ENCODE results near the gene NOL7. TPM values are rescaled to one million over a fixed set of nuclear protein-coding genes. Genes with fewer than 3 reads are reported as not detected.

The NOL7 gene
- total and polyA plus RNA-seq, 2 experiments from 2014 or later: 97.2 to 251 TPM

- Mint-ChIP-seq H3K9me3 (no peaks in the 10 kb centered on the region), H3K4me1 (0 out of 3 replicates have a peak, but pooled peaks cover 2% of the 10 kb centered on the region)
Observed at GRCh38 chr6:13593103-13593502, 22.0 kb upstream of the NOL7 start.

GRCh38 chr6:13593720-13594119 lies 21.4 kb upstream of the NOL7 start:
- H3K4me3 Mint-ChIP-seq: no peak overlapping the region
- Histone ChIP-seq H3K4me1 (ENCODE audit: insufficient read depth) (no peaks in the 10 kb centered on the region), H3K9me2 (ENCODE audit: insufficient read depth) (no peaks in the 10 kb centered on the region), H3K36me3 (ENCODE audit: insufficient read depth) (peaks cover 14% of the 10 kb centered on the region; the same call in 1 of the 2 replicates), H3K4me2 (no peak overlapping the region), H2AFZ (no peak overlapping the region), H3F3A (replicated peaks; ENCODE audit: low read depth) (no peaks in the 10 kb centered on the region; the same call in 1 of the 2 replicates), H3K27me3 (ENCODE audit: insufficient read depth) (no peaks in the 10 kb centered on the region), H3K27ac (ENCODE audit: low read depth) (no peak overlapping the region), H4K20me1 (replicated peaks; ENCODE audit: insufficient read depth) (no peaks in the 10 kb centered on the region; the same call in 1 of the 2 replicates), H3K79me2 (replicated peaks; ENCODE audit: insufficient read depth) (no peaks in the 10 kb centered on the region), H3K4me3 (no peak overlapping the region)
- no peaks in the 10 kb centered on the region for H3K27me3 Mint-ChIP-seq (ENCODE audit: insufficient read depth, low read depth, poor library complexity)
- no peak overlapping the region for H3K27ac Mint-ChIP-seq
- peaks cover 21% of the 10 kb centered on the region for H3K36me3 Mint-ChIP-seq (ENCODE audit: low read depth)
- DNase-seq (ENCODE audit: low spot score) (no peak), ATAC-seq (no peak)
- H3K4me1 Mint-ChIP-seq: peaks cover 2% of the 10 kb centered on the region; the same call in 1 of the 3 replicates
- no peaks in the 10 kb centered on the region for H3K9me3 Mint-ChIP-seq
- TF ChIP-seq EZH2phosphoT487 (IDR thresholded peaks at IDR 0.05; ENCODE audit: unreplicated experiment) (no peak), CREB1 (CRISPR knock-in tag; IDR thresholded peaks at IDR 0.05; ENCODE audit: low read depth) (no peak), ZNF462 (CRISPR knock-in tag; IDR thresholded peaks at IDR 0.05) (no peak), NANOG (IDR thresholded peaks at IDR 0.05; ENCODE audit: borderline replicate concordance) (no peak), EZH2 (IDR thresholded peaks at IDR 0.05; ENCODE audit: low read depth, unreplicated experiment) (no peak)
- TF ChIP-seq, protein P1, sequence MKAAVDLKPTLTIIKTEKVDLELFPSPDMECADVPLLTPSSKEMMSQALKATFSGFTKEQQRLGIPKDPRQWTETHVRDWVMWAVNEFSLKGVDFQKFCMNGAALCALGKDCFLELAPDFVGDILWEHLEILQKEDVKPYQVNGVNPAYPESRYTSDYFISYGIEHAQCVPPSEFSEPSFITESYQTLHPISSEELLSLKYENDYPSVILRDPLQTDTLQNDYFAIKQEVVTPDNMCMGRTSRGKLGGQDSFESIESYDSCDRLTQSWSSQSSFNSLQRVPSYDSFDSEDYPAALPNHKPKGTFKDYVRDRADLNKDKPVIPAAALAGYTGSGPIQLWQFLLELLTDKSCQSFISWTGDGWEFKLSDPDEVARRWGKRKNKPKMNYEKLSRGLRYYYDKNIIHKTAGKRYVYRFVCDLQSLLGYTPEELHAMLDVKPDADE (IDR thresholded peaks at IDR 0.05): no peak

More at GRCh38 chr6:13593103-13593502, 22.0 kb upstream of the NOL7 start:
- H3K36me3 ChIP-seq (ENCODE audit: insufficient read depth): peaks cover 14% of the 10 kb centered on the region; the same call in 1 of the 2 replicates
- no peaks in the 10 kb centered on the region; the same call in 1 of the 2 replicates for H4K20me1 ChIP-seq (replicated peaks; ENCODE audit: insufficient read depth)
- H3K4me2 ChIP-seq: no peak overlapping the region
- H3F3A ChIP-seq (replicated peaks; ENCODE audit: low read depth): no peaks in the 10 kb centered on the region; the same call in 1 of the 2 replicates
- H3K79me2 ChIP-seq (replicated peaks; ENCODE audit: insufficient read depth): no peaks in the 10 kb centered on the region
- Mint-ChIP-seq H3K36me3 (ENCODE audit: low read depth) (peaks cover 20% of the 10 kb centered on the region), H3K27ac (no peak overlapping the region), H3K27me3 (ENCODE audit: insufficient read depth, low read depth, poor library complexity) (no peaks in the 10 kb centered on the region), H3K4me3 (no peak overlapping the region)
- H2AFZ ChIP-seq: no peak overlapping the region
- no peak for TF ChIP-seq ZNF331 (CRISPR knock-in tag; IDR thresholded peaks at IDR 0.05; ENCODE audit: low read depth)
- no peak for TF ChIP-seq CREB1 (CRISPR knock-in tag; IDR thresholded peaks at IDR 0.05; ENCODE audit: low read depth)
- TF ChIP-seq POLR2AphosphoS5 (IDR thresholded peaks at IDR 0.05; ENCODE audit: low read depth): no peak
- TF ChIP-seq EZH2phosphoT487 (IDR thresholded peaks at IDR 0.05; ENCODE audit: unreplicated experiment): no peak
- TF ChIP-seq ZNF114 (CRISPR knock-in tag; IDR thresholded peaks at IDR 0.05): no peak
- TF ChIP-seq EZH2 (IDR thresholded peaks at IDR 0.05; ENCODE audit: low read depth, unreplicated experiment): no peak
- H3K4me3 ChIP-seq: no peak overlapping the region
- no peaks in the 10 kb centered on the region for H3K4me1 ChIP-seq (ENCODE audit: insufficient read depth)
- no peak overlapping the region for H3K27ac ChIP-seq (ENCODE audit: low read depth)
- H3K27me3 ChIP-seq (ENCODE audit: insufficient read depth): no peaks in the 10 kb centered on the region
- DNase-seq (ENCODE audit: low spot score): no peak
- H3K9me2 ChIP-seq (ENCODE audit: insufficient read depth): no peaks in the 10 kb centered on the region
- no peak for ATAC-seq
